Glutamatergic neuron (in vitro differentiated cells): ENCODE results near the gene SDSL. TPM values are rescaled to one million over a fixed set of nuclear protein-coding genes. Genes with fewer than 3 reads are reported as not detected.

ENCODE experiments used
- DNase-seq: peaks from one replicate; pipeline ENCODE4 v3.0.0; 2022
- H3K27ac Mint-ChIP-seq: one replicate; pipeline ENCODE4 v1.8.0; 2020; ENCODE audit warnings: mild to moderate bottlenecking, mixed read lengths, inconsistent platforms; ENCODE audit not compliant: unreplicated experiment
- H3K27me3 Mint-ChIP-seq: one replicate; pipeline ENCODE4 v1.8.0; 2020; ENCODE audit warnings: mild to moderate bottlenecking, moderate library complexity, mixed read lengths, inconsistent platforms; ENCODE audit not compliant: unreplicated experiment
- H3K36me3 Mint-ChIP-seq: one replicate; pipeline ENCODE4 v1.8.0; 2020; ENCODE audit warnings: mild to moderate bottlenecking, mixed read lengths, inconsistent platforms; ENCODE audit not compliant: unreplicated experiment
- H3K4me1 Mint-ChIP-seq: one replicate; pipeline ENCODE4 v1.8.0; 2020; ENCODE audit warnings: mild to moderate bottlenecking, low read depth, mixed read lengths, inconsistent platforms; ENCODE audit not compliant: unreplicated experiment
- H3K4me3 Mint-ChIP-seq: one replicate; pipeline ENCODE4 v1.8.0; 2020; ENCODE audit warnings: mild to moderate bottlenecking, mixed read lengths, inconsistent platforms; ENCODE audit not compliant: unreplicated experiment
- H3K9me3 Mint-ChIP-seq: one replicate; pipeline ENCODE4 v1.8.0; 2020; ENCODE audit warnings: mild to moderate bottlenecking, moderate library complexity, mixed read lengths, inconsistent platforms; ENCODE audit not compliant: unreplicated experiment
- total RNA-seq: library from RNA; stranded (reverse); fragmentation: NEBNext Ultra II Directional; extraction: Animal tissue kit (Norgen Biotek cat#: 25700); gene quantifications from one replicate; pipeline ENCODE4 v1.2.1, GENCODE V29; 2021; ENCODE audit not compliant: unreplicated experiment
- TF ChIP-seq, protein P1 (sequence below): fragments of 200-600 bp; sonication (generic); IDR thresholded peaks from one replicate; pipeline ENCODE4 v1.5.0; 2021; ENCODE audit not compliant: partially characterized antibody, unreplicated experiment

The SDSL gene
- total RNA-seq, 1 donor from 2014 or later: 0.74 TPM

DNA sequence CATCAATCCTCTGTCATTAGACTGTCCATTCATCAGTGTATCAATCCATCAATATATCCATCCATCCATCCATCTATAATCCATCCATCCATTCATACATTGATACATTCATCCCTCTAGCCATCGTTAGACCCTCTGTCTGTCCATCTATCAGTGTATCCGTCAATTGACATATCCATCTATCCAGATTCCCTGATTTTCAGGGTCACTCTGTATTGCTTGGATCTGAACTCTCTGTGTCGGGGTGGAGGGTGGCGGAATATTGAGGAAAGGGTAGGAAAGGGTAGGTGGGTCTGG lies 17.1 kb downstream of the SDSL start:
- H3K4me1 Mint-ChIP-seq: no peaks in the 10 kb centered on the region
- DNase-seq: no peak
- no peaks in the 10 kb centered on the region for H3K9me3 Mint-ChIP-seq
- TF ChIP-seq, protein P1, sequence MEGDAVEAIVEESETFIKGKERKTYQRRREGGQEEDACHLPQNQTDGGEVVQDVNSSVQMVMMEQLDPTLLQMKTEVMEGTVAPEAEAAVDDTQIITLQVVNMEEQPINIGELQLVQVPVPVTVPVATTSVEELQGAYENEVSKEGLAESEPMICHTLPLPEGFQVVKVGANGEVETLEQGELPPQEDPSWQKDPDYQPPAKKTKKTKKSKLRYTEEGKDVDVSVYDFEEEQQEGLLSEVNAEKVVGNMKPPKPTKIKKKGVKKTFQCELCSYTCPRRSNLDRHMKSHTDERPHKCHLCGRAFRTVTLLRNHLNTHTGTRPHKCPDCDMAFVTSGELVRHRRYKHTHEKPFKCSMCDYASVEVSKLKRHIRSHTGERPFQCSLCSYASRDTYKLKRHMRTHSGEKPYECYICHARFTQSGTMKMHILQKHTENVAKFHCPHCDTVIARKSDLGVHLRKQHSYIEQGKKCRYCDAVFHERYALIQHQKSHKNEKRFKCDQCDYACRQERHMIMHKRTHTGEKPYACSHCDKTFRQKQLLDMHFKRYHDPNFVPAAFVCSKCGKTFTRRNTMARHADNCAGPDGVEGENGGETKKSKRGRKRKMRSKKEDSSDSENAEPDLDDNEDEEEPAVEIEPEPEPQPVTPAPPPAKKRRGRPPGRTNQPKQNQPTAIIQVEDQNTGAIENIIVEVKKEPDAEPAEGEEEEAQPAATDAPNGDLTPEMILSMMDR: no peak
- no peak overlapping the region for H3K4me3 Mint-ChIP-seq
- no peaks in the 10 kb centered on the region for H3K27me3 Mint-ChIP-seq
- H3K36me3 Mint-ChIP-seq: no peaks in the 10 kb centered on the region
- no peak overlapping the region for H3K27ac Mint-ChIP-seq

DNA sequence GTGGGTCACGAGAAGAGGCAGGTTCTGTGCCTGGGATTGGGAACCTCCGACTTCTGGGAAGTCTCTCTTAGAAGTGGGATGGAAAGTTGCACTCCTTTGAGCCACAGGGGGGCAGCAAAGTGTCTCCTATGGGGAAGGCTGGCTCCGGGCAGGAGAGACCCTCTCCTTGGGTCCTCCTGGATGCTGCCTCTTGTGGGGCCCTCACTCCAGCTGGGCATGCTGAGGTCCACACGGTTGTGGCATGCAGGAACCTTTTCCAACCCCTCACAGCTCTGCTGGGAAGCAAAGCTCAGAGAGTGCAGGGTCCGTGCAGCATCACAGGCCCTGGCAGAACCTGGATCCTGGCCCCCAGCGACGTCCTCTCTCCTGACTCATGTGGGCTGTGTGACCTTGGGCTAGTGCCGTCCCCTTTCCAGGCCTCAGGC lies 17.4 kb downstream of the SDSL start:
- no peaks in the 10 kb centered on the region for H3K9me3 Mint-ChIP-seq
- no peaks in the 10 kb centered on the region for H3K36me3 Mint-ChIP-seq
- no peak overlapping the region for H3K27ac Mint-ChIP-seq
- H3K4me3 Mint-ChIP-seq: no peak overlapping the region
- TF ChIP-seq, protein P1: peak; percentile 78
- H3K4me1 Mint-ChIP-seq: no peaks in the 10 kb centered on the region
- DNase-seq: peak; percentile 86
- H3K27me3 Mint-ChIP-seq: no peaks in the 10 kb centered on the region

DNA sequence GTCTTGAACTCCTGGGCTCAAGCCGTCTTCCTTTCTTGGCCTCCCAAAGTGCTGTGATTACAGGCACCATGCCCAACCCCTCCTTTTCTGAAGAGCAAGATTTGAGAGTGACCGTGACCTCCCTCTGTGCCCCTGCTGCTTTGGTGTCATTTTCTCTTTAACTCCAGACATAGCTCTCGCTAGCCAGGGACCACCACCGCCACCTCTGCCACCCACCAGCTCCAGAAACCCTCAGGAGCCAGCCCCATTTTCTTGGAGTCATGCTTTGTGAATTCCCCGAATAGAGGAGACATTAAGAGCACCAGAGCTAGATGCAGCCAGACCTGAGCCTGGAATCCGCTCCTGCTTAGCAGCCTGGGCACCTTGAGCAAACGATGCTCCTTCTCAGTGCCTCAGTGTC lies 18.2 kb downstream of the SDSL start:
- no peaks in the 10 kb centered on the region for H3K4me1 Mint-ChIP-seq
- no peaks in the 10 kb centered on the region for H3K27me3 Mint-ChIP-seq
- TF ChIP-seq, protein P1: no peak
- DNase-seq: no peak
- no peaks in the 10 kb centered on the region for H3K36me3 Mint-ChIP-seq
- H3K9me3 Mint-ChIP-seq: no peaks in the 10 kb centered on the region
- H3K4me3 Mint-ChIP-seq: no peak overlapping the region
- H3K27ac Mint-ChIP-seq: no peak overlapping the region

DNA sequence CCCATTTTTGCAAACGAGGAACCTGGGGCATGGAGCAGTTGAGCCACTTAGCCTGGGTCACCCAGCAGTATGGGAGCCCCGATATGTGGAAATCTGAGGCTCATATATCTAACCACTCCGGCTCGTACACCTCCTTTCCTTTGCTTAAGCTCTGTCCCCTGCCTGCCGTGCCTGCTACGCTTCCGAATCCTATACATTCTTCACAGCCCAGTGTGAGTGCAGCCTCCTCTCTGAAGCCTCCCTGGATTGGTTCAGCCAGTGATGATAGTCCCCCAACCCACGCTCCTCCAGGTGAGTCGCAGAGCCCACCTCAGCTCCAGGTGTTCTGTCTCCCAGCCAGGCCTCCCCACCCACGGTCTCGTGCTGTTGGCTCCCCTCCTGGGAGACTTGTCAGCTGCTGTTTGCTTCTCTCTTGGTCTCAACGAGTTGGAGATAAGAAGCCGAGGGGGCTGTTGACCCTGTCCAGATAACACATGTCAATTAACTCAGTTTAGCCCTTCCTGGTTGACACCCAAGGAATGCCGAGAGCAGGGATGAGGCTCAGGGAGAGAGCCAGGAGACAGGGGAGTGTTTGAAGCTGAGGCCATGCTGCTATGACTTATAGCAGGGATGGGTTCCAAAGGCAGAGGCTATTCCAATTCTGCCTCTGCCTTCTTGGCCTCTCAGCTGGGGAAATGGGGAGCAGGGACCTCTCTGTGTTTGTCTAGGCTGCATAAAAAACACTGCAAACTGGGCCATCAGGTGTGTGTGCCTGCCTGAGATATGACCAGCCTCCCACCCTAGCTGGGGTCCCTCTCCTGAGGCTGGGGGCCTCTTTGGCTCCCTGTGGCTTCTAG lies 19.0 kb downstream of the SDSL start:
- H3K4me3 Mint-ChIP-seq: no peak overlapping the region
- H3K36me3 Mint-ChIP-seq: peaks cover 3% of the 10 kb centered on the region
- H3K27ac Mint-ChIP-seq: no peak overlapping the region
- H3K9me3 Mint-ChIP-seq: peaks cover under 1% of the 10 kb centered on the region
- H3K27me3 Mint-ChIP-seq: no peaks in the 10 kb centered on the region
- DNase-seq: no peak
- H3K4me1 Mint-ChIP-seq: no peaks in the 10 kb centered on the region
- TF ChIP-seq, protein P1: no peak

DNA sequence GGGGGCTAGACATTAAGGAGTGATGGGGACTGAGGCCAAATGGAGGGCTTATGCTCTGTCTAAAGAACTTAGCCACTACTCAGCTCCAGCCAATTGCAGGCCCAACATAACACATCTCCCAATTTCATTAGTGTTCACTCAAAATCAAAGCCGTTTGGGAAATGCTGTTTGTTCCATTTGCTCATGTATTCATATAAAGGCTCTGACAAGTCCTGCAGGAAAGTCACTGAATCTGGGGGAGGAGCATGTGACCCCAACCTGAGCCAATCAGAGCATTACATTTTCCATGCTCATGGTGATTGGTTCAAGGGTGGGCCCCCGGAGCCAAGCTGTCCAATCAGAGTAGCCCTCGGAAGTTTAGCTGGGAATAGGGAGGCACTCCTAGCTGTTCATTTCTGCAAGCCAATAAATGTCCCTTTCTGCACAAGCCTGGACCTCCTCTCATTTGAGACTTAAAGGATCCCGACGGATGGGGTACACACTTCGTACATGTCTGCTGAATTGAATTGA lies 20.9 kb downstream of the SDSL start:
- TF ChIP-seq, protein P1: no peak
- DNase-seq: no peak
- Mint-ChIP-seq H3K4me3 (no peak overlapping the region), H3K27me3 (peaks cover 2% of the 10 kb centered on the region), H3K36me3 (peaks cover 6% of the 10 kb centered on the region), H3K9me3 (peaks cover 2% of the 10 kb centered on the region), H3K27ac (no peak overlapping the region), H3K4me1 (no peaks in the 10 kb centered on the region)
